ENCODE data around the gene VHLL.

The VHLL gene

DNA sequence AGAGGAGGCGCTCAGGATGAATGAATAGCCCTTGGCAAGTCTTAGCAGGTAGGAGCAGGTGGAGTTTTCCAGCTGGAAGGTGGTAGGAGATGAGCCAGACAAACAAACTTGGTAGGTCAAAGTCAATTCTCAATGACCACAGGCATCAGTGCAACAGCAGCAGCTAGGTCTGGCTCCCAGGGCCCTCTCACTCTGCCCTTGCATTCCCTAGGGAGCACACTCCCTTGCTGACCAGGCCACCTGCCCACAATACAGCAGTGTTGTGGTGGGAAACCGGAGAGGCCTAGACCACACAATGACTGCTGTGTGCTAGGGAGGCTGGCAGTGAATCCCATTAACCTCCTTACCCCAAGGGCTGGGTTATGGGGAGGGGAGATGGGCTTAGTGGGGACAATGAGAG lies 38.2 kb downstream of the VHLL start:
- Histone ChIP-seq H3K4me1 (ENCODE audit: control insufficient read depth, insufficient read depth, low read length, poor library complexity, severe bottlenecking) (no peaks in the 10 kb centered on the region), H3K4me3 (ENCODE audit: insufficient read depth, low read depth, low read length, poor library complexity, severe bottlenecking) (no peak overlapping the region), H3K36me3 (ENCODE audit: control insufficient read depth, insufficient read depth, low read length) (peaks cover 78% of the 10 kb centered on the region), H3K27me3 (replicated peaks; ENCODE audit: control insufficient read depth, insufficient read depth, low read length, poor library complexity, severe bottlenecking) (no peaks in the 10 kb centered on the region), H3K27ac (ENCODE audit: insufficient read depth, low read length, poor library complexity, severe bottlenecking) (no peak overlapping the region), H3K9me3 (ENCODE audit: control insufficient read depth, low read length) (no peaks in the 10 kb centered on the region)
- DNase-seq = no peak

DNA sequence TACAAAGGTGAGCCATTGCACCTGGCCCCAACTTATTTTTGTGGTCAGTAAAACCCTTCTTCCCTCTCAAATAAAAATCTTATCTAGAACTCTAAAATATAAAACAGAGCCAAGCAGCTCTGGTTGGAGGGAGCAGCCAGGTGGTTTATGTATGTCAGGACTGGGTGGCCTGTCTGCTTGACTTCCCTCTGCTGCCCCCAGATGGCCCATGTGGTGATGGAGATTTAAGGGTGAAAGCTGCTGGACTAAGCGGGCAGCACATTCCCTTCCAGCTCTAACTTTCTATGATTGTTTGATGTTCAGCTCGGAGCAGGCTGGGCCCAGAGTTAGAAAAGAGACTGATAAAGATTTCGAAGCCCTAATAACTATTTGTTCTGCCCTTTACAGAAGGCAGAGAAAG lies 39.3 kb downstream of the VHLL start:
- Histone ChIP-seq H3K36me3 (ENCODE audit: control insufficient read depth, insufficient read depth, low read length) (peaks cover 71% of the 10 kb centered on the region), H3K27me3 (replicated peaks; ENCODE audit: control insufficient read depth, insufficient read depth, low read length, poor library complexity, severe bottlenecking) (no peaks in the 10 kb centered on the region), H3K4me1 (ENCODE audit: control insufficient read depth, insufficient read depth, low read length, poor library complexity, severe bottlenecking) (no peaks in the 10 kb centered on the region), H3K4me3 (ENCODE audit: insufficient read depth, low read depth, low read length, poor library complexity, severe bottlenecking) (no peak overlapping the region), H3K27ac (ENCODE audit: insufficient read depth, low read length, poor library complexity, severe bottlenecking) (peak overlapping the region; percentile 3), H3K9me3 (ENCODE audit: control insufficient read depth, low read length) (no peaks in the 10 kb centered on the region)
- DNase-seq = no peak

DNA sequence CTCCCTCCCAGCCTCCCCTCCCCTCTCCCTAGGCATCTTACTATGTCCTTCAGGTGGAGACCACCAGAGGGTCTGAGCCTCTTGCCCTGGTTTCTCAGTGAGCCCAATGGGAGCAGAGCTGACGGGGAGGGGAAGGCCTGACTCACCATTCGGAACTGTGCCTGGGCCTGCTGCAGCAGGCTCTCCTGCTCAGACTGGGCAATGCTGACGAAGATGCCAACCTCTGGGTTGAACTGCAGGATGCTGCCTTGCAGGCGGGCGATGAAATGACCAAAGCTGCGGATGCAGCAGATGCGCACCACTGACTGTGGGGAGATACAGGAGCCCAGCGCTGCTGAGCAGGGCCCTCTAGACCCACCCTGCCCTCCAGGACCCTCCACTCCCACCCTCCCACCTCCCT lies 40.2 kb downstream of the VHLL start:
- no peak for DNase-seq
- Histone ChIP-seq H3K36me3 (ENCODE audit: control insufficient read depth, insufficient read depth, low read length) (peaks cover 73% of the 10 kb centered on the region), H3K4me3 (ENCODE audit: insufficient read depth, low read depth, low read length, poor library complexity, severe bottlenecking) (no peak overlapping the region), H3K27ac (ENCODE audit: insufficient read depth, low read length, poor library complexity, severe bottlenecking) (no peak overlapping the region), H3K9me3 (ENCODE audit: control insufficient read depth, low read length) (no peaks in the 10 kb centered on the region), H3K4me1 (ENCODE audit: control insufficient read depth, insufficient read depth, low read length, poor library complexity, severe bottlenecking) (no peaks in the 10 kb centered on the region), H3K27me3 (replicated peaks; ENCODE audit: control insufficient read depth, insufficient read depth, low read length, poor library complexity, severe bottlenecking) (no peaks in the 10 kb centered on the region)

DNA sequence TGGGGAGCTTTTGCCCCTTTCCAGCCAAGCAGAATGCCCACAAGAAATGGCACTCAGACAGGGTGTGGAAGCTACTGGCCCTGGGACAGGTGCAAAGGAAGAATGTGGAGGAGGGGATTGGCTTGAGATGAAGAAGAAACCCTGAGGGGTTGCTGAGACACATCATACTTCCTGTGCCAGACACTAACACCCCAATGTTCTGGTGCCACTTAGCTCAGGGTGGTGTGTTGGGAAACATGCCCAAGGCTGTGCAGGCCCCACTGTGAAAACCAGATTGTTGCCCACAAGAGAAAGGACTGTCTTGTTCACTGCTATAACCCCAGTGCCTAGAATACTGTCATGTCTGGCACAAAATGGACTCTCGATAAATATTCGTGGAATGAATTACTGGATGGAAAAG lies 41.4 kb downstream of the VHLL start:
- no peak for DNase-seq
- no peaks in the 10 kb centered on the region for H3K4me1 ChIP-seq (ENCODE audit: control insufficient read depth, insufficient read depth, low read length, poor library complexity, severe bottlenecking)
- no peak overlapping the region for H3K27ac ChIP-seq (ENCODE audit: insufficient read depth, low read length, poor library complexity, severe bottlenecking)
- H3K27me3 ChIP-seq (replicated peaks; ENCODE audit: control insufficient read depth, insufficient read depth, low read length, poor library complexity, severe bottlenecking) = no peaks in the 10 kb centered on the region
- no peaks in the 10 kb centered on the region for H3K9me3 ChIP-seq (ENCODE audit: control insufficient read depth, low read length)
- H3K36me3 ChIP-seq (ENCODE audit: control insufficient read depth, insufficient read depth, low read length) = peaks cover 75% of the 10 kb centered on the region
- H3K4me3 ChIP-seq (ENCODE audit: insufficient read depth, low read depth, low read length, poor library complexity, severe bottlenecking) = no peak overlapping the region

DNA sequence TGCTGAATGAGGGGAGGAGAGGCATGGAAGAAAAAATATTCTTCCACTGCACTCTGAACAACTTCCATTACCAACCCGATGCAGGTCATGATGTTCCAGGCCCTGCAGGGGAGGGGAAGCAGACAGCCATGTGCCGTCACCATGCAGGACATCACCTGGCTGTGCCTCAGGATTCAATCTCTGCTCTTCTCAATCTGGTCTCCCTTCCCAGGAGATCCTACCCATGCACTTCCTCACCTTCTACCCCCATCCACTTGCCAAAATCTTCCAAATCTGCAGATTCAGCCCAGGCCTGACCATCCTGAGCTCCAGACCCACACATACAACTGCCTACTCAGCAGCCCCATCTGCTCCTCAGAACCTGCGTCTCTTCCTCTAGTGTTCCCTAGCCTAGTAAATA lies 45.5 kb downstream of the VHLL start:
- Histone ChIP-seq H3K36me3 (ENCODE audit: control insufficient read depth, insufficient read depth, low read length) (peaks cover 71% of the 10 kb centered on the region), H3K4me1 (ENCODE audit: control insufficient read depth, insufficient read depth, low read length, poor library complexity, severe bottlenecking) (peaks cover 8% of the 10 kb centered on the region), H3K4me3 (ENCODE audit: insufficient read depth, low read depth, low read length, poor library complexity, severe bottlenecking) (no peak overlapping the region), H3K27ac (ENCODE audit: insufficient read depth, low read length, poor library complexity, severe bottlenecking) (no peak overlapping the region), H3K9me3 (ENCODE audit: control insufficient read depth, low read length) (no peaks in the 10 kb centered on the region), H3K27me3 (replicated peaks; ENCODE audit: control insufficient read depth, insufficient read depth, low read length, poor library complexity, severe bottlenecking) (no peaks in the 10 kb centered on the region)
- DNase-seq = no peak

DNA sequence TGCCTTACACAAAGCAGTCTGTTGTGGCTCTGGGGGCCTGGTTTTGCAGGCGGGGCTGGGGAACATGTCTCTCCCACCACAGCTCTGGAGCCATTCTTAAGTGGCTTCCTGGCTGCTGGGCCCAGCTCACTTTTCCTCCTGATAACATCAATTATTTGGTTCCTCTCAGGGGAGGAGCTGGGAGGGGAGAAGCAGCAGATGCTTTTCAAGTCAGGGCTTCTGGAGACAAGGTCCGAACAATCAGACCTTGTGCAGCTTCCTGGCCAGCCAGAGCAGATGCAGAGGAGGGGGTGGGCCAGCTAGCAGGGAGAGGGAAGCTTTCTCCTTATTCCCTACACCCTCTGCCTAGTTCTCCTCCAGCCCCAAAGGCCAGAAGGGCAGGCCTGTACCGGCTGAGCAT lies 47.6 kb downstream of the VHLL start:
- Histone ChIP-seq H3K27ac (ENCODE audit: insufficient read depth, low read length, poor library complexity, severe bottlenecking) (peak overlapping the region; percentile 46), H3K4me1 (ENCODE audit: control insufficient read depth, insufficient read depth, low read length, poor library complexity, severe bottlenecking) (peaks cover 8% of the 10 kb centered on the region), H3K9me3 (ENCODE audit: control insufficient read depth, low read length) (no peaks in the 10 kb centered on the region), H3K27me3 (replicated peaks; ENCODE audit: control insufficient read depth, insufficient read depth, low read length, poor library complexity, severe bottlenecking) (no peaks in the 10 kb centered on the region), H3K36me3 (ENCODE audit: control insufficient read depth, insufficient read depth, low read length) (peaks cover 55% of the 10 kb centered on the region), H3K4me3 (ENCODE audit: insufficient read depth, low read depth, low read length, poor library complexity, severe bottlenecking) (no peak overlapping the region)
- no peak for DNase-seq

DNA sequence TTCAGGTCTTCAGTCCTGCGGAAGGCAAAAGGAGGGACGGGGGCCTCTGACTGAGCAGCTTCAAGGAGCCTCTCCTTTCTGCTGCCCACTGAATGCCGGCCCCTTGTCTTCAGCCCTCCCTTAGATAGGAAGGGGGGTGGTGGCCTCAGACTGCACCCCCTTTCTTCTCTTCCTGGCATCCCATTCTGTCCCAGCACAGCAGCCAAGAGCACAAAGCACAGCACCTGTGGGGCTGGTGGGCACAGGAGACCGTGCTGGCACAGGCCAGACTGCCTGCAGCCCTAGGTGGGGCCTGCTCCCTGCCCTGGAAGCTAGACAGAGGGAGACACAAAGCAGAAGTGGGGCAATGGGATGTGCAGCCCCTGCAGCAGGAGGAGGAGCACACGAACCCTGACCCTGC lies 49.5 kb downstream of the VHLL start:
- H3K27me3 ChIP-seq (replicated peaks; ENCODE audit: control insufficient read depth, insufficient read depth, low read length, poor library complexity, severe bottlenecking) = no peaks in the 10 kb centered on the region
- H3K9me3 ChIP-seq (ENCODE audit: control insufficient read depth, low read length) = no peaks in the 10 kb centered on the region
- no peak overlapping the region for H3K4me3 ChIP-seq (ENCODE audit: insufficient read depth, low read depth, low read length, poor library complexity, severe bottlenecking)
- no peak for DNase-seq
- H3K4me1 ChIP-seq (ENCODE audit: control insufficient read depth, insufficient read depth, low read length, poor library complexity, severe bottlenecking) = peaks cover 14% of the 10 kb centered on the region
- peaks cover 45% of the 10 kb centered on the region for H3K36me3 ChIP-seq (ENCODE audit: control insufficient read depth, insufficient read depth, low read length)
- no peak overlapping the region for H3K27ac ChIP-seq (ENCODE audit: insufficient read depth, low read length, poor library complexity, severe bottlenecking)
